NCI-H1436 treated with DMSO at 0.1 percent for 48 hours (cell line): Measurements from ENCODE around the gene CAMTA1.

Source experiments
- DNase-seq: peaks from one replicate; lab custom pipeline; 2025; lab: John Stamatoyannopoulos, UW

Gene CAMTA1

GRCh38 chr1:7432102-7432899 lies 647.0 kb downstream of the CAMTA1 start:
- DNase-seq, result no peak

- no peak for DNase-seq
Measured at GRCh38 chr1:7432900-7433380, 647.7 kb downstream of the CAMTA1 start.

- no peak for DNase-seq
Measured at GRCh38 chr1:7434566-7434965, 649.3 kb downstream of the CAMTA1 start.

GRCh38 chr1:7435276-7436055 lies 650.2 kb downstream of the CAMTA1 start:
- DNase-seq, result no peak

- DNase-seq, result no peak
Measured at GRCh38 chr1:7436056-7437005, 651.1 kb downstream of the CAMTA1 start.

- DNase-seq, result no peak
Measured at GRCh38 chr1:7437036-7437435, 651.8 kb downstream of the CAMTA1 start.

GRCh38 chr1:7437608-7438395 lies 652.5 kb downstream of the CAMTA1 start:
- no peak for DNase-seq

GRCh38 chr1:7438396-7438785 lies 653.1 kb downstream of the CAMTA1 start:
- no peak for DNase-seq

GRCh38 chr1:7438921-7439655 lies 653.8 kb downstream of the CAMTA1 start:
- DNase-seq, result no peak

- no peak for DNase-seq
Measured at GRCh38 chr1:7440154-7440553, 654.9 kb downstream of the CAMTA1 start.

GRCh38 chr1:7441143-7441841 lies 656.0 kb downstream of the CAMTA1 start:
- DNase-seq, result no peak

GRCh38 chr1:7442036-7442435 lies 656.8 kb downstream of the CAMTA1 start:
- DNase-seq, result no peak

GRCh38 chr1:7442918-7443317 lies 657.7 kb downstream of the CAMTA1 start:
- no peak for DNase-seq

GRCh38 chr1:7444363-7444762 lies 659.1 kb downstream of the CAMTA1 start:
- DNase-seq, result no peak

GRCh38 chr1:7447093-7447492 lies 661.8 kb downstream of the CAMTA1 start:
- no peak for DNase-seq

- DNase-seq, result no peak
Measured at GRCh38 chr1:7447736-7448135, 662.5 kb downstream of the CAMTA1 start.

- DNase-seq, result no peak
Measured at GRCh38 chr1:7448986-7449385, 663.7 kb downstream of the CAMTA1 start.

- no peak for DNase-seq
Measured at GRCh38 chr1:7449750-7450149, 664.5 kb downstream of the CAMTA1 start.

- DNase-seq, result no peak
Measured at GRCh38 chr1:7450838-7451237, 665.6 kb downstream of the CAMTA1 start.

GRCh38 chr1:7453038-7453437 lies 667.8 kb downstream of the CAMTA1 start:
- no peak for DNase-seq
